GM13976 (cell line): ENCODE data around the gene TLE1.

ENCODE experiments used
- DNase-seq: peaks from one replicate; pipeline ENCODE4 v3.0.0; 2012; ENCODE audit warnings: low spot score
- in situ Hi-C: fragments of 300-500 bp; cut with MboI; formaldehyde crosslinking; loops from one replicate; pipeline ENCODE4 v1.12.0; 2022; ENCODE audit warnings: low sequenced_read_pairs, mixed read lengths, inconsistent platforms; ENCODE audit not compliant: unreplicated experiment
- TF ChIP-seq, protein P1 (sequence below): IDR thresholded peaks from 2 replicates; pipeline ENCODE4 v1.5.1; 2012; ENCODE audit warnings: borderline replicate concordance, mild to moderate bottlenecking; ENCODE audit not compliant: insufficient read depth; ENCODE audit errors: extremely low read depth, missing control alignments, control extremely low read depth

Gene TLE1

DNA sequence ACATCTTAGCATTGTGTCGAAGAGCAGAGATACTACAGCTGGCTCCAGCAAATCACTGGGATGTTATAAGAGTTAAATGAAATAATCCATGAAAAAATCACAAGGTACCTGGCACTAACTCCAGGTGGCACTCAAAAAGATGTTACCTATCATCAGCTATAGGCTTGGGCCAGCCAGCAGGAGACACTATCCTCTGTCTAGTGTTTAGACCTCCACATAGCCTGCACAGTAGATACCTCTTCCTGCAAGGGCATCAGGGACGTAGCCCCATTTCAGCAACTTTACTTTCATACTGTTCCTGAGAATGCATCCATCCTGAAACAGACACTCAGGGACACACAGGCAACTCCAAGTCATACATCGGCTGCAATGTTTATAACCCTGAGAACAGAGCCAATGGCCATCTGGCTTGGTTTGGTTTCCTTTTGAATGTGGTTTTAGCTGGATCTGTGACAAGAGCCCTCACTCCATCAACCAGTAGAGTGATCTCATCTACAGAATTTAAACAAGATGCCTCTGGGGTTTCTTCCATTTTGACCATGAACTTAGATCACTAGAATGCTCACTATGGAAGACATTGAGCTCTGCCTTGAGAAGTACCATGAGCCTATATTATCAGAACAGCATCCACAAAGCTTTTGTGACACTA is 69.9 kb downstream of the TLE1 start:
- in situ Hi-C loops, result no loop called here
- no peak for DNase-seq
- TF ChIP-seq, protein P1, sequence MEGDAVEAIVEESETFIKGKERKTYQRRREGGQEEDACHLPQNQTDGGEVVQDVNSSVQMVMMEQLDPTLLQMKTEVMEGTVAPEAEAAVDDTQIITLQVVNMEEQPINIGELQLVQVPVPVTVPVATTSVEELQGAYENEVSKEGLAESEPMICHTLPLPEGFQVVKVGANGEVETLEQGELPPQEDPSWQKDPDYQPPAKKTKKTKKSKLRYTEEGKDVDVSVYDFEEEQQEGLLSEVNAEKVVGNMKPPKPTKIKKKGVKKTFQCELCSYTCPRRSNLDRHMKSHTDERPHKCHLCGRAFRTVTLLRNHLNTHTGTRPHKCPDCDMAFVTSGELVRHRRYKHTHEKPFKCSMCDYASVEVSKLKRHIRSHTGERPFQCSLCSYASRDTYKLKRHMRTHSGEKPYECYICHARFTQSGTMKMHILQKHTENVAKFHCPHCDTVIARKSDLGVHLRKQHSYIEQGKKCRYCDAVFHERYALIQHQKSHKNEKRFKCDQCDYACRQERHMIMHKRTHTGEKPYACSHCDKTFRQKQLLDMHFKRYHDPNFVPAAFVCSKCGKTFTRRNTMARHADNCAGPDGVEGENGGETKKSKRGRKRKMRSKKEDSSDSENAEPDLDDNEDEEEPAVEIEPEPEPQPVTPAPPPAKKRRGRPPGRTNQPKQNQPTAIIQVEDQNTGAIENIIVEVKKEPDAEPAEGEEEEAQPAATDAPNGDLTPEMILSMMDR, result no peak

DNA sequence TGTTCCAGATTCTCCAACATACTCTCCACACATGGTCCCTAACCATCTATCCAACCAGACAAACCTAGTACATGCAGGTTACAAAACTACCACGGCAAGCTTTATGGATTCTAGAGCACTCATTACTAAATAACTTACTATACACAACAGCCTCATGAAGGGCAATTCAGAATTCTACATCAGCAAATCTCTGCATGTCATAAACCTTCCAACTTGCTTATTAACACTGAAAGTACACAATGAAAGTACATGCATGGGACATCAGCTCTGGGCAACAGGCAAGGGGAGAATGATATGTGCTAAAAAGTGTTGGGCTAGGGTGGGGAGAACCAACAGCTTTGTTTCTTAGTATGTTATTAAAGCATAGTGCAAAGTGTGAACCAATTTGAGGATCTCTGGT is 70.4 kb downstream of the TLE1 start:
- TF ChIP-seq, protein P1, result no peak
- DNase-seq, result no peak
- in situ Hi-C loops, result no loop called here

DNA sequence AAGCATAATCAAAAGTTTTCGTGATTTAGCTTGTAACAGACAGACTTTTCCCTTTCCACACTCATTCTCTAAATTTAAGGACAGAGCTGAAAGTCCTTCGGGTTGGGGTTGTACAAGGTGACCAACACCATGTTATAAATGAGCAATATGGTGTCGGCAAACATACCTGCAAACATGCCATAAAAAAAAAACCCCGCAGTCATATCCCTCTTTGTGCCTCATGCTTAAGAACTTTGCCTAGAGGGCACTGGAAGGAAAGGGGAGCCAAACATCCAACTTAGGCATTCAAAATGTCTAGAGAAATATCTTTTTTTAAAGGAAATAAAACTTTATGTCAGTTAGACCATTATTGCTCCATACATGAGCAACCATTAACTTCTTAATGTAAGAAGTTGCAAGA is 73.2 kb downstream of the TLE1 start:
- in situ Hi-C loops, result no loop called here
- TF ChIP-seq, protein P1, result no peak

DNA sequence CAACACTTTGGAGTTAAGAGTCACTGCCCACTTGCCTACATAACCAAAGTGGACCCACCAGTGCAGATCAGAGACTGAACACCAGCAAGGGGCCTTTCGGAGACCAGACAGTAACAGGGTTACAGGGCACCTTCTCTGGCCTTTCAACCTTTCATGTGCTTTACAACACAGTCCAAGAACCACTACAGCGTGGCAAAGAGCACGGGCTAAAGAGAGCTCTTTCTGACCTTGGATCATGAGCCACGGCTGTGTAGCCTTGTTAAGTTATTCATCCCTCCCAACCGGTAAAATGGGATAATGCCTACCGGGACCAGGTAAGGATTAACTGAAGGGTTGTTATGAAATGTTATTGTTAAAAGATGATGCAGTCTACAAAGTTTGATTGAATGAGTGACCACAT is 75.0 kb downstream of the TLE1 start:
- DNase-seq, result no peak
- in situ Hi-C loops, result no loop called here
- TF ChIP-seq, protein P1, result no peak

More for the DNA sequence above, 73.2 kb downstream of the TLE1 start:
- DNase-seq, result no peak

DNA sequence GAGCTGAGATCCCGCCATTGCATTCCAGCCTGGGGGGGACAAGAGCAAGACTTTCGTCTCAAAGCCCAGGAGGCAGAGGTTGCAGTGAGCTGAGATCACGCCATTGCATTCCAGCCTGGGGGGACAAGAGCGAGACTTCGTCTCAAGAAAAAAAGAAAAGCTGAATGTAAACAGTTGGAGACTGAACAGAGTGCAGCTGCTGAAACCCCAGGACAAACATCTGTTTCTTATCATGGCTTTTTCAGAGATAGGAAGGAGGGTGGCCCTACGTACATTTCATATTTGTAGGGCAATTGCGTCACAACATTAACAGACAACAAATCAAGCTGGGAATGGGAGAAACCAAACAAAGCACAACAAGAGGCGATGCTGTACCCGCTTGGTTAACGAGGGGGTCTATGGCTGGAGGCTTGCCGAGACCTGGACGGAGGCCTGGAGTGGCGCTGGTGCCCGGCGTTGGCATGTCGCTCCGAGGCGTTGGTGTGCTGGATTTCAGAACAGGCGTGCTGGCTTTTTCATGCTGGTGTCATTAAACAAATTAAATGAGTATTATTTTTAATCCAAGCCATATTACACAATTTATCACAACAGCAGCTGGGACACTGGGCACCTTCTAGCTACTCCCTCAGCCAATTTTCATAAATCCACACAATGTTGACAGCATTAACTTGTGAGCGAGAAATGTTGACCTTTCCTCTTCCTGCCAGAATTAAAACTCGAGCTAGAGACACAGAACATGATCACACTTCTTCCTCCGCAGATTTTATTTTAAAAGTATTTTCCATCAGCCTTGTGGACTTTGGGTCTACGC is 76.1 kb downstream of the TLE1 start:
- TF ChIP-seq, protein P1, result no peak
- no peak for DNase-seq
- in situ Hi-C loops, result no loop called here

DNA sequence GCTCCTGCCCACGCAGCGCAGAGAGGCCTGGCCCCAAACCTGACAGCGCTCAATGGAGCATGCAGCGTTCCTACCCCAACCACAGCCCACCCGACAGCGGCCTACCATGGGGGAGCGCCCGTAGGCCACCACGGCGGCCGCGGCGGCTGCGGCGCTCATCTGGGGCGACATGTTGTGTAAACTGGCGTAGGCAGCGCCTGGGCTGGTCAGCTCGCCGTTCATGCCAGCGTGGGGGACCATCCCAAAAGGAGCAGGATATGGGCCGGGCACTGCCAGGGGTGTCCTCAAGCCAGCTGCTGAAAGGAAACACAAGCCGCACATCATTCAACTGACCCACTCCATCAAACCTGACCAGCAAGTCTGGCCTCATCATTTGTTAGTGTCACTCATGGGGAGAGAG is 77.7 kb downstream of the TLE1 start:
- TF ChIP-seq, protein P1, result no peak
- DNase-seq, result no peak
- in situ Hi-C loops, result no loop called here
